BJ (cell line): ENCODE measurements around the gene CHST11. TPM values are rescaled to one million over a fixed set of nuclear protein-coding genes. Genes with fewer than 3 reads are reported as not detected.

ENCODE experiments used
- CTCF ChIA-PET: fragments of 350-600 bp; formaldehyde crosslinking; extraction: SDS; loops from one replicate; lab custom pipeline; 2021; ENCODE audit warnings: antibody characterized with exemption, inconsistent platforms; lab: Yijun Ruan, JAX
- POLR2A ChIA-PET: fragments of 300-600 bp; sonication (Branson Sonifier 250); formaldehyde crosslinking; extraction: SDS; loops from one replicate; lab custom pipeline; 2021; ENCODE audit warnings: antibody characterized with exemption; lab: Charles Lee
- DNase-seq: peaks from one replicate; pipeline ENCODE4 v3.0.0-alpha.2; 2011; ENCODE audit warnings: low read depth
- H3K27me3 ChIP-seq: 2 replicates; pipeline ENCODE4 v1.6.0; 2011; ENCODE audit warnings: low read length; ENCODE audit not compliant: control insufficient read depth, insufficient read depth
- H3K36me3 ChIP-seq: 2 replicates; pipeline ENCODE4 v1.5.1; 2011; ENCODE audit warnings: low read length; ENCODE audit not compliant: control insufficient read depth, insufficient read depth
- H3K4me3 ChIP-seq: 2 replicates; pipeline ENCODE4 v1.5.1; 2011; ENCODE audit warnings: low read depth, mild to moderate bottlenecking, control low read depth, low read length
- polyA plus RNA-seq: library from polyadenylated mRNA; depleted of rRNA; stranded (reverse); fragments of >200 nt; gene quantifications from 2 replicates; pipeline ENCODE4 v1.2.3, GENCODE V29; 2011
- TF ChIP-seq, protein P1 (sequence below): IDR thresholded peaks from 2 replicates; pipeline ENCODE4 v1.5.1; 2011; ENCODE audit warnings: low read depth, mild to moderate bottlenecking, control low read depth, inconsistent platforms, low read length, moderate library complexity; ENCODE audit not compliant: insufficient read depth

CHST11 gene
- polyA plus RNA-seq, 1 experiment = 7.3 TPM

DNA sequence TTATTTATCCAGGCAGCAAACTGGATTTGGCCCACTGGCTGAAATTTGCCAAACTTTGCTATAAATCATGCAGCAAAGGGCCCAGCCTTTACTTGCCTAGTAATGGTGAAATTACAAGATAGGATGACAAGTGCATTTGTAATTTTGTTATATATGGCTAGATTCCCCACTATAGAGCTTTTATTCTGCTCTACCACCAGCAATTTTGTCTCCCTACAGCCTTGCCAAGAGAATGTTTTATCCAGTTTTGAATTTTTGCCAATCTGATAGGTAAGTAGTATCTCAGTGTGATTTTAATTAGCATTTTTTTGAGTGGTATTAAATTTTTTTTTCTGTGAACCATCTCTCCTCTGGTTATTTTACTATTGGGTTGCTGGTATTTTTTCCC, 339.7 kb downstream of the CHST11 start:
- Histone ChIP-seq H3K4me3 (no peak overlapping the region), H3K36me3 (no peaks in the 10 kb centered on the region), H3K27me3 (no peaks in the 10 kb centered on the region; the same call in 1 of the 2 replicates)
- DNase-seq = no peak
- CTCF ChIA-PET = interaction anchor here (0.7 to 2.0 kb wide), 3 partner anchors 21 to 415 kb away, joined by 3 to 4 read pairs (median 3); no protein-coding TSS in a partner anchor
- TF ChIP-seq, protein P1, sequence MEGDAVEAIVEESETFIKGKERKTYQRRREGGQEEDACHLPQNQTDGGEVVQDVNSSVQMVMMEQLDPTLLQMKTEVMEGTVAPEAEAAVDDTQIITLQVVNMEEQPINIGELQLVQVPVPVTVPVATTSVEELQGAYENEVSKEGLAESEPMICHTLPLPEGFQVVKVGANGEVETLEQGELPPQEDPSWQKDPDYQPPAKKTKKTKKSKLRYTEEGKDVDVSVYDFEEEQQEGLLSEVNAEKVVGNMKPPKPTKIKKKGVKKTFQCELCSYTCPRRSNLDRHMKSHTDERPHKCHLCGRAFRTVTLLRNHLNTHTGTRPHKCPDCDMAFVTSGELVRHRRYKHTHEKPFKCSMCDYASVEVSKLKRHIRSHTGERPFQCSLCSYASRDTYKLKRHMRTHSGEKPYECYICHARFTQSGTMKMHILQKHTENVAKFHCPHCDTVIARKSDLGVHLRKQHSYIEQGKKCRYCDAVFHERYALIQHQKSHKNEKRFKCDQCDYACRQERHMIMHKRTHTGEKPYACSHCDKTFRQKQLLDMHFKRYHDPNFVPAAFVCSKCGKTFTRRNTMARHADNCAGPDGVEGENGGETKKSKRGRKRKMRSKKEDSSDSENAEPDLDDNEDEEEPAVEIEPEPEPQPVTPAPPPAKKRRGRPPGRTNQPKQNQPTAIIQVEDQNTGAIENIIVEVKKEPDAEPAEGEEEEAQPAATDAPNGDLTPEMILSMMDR = no peak
- POLR2A ChIA-PET = no interaction called here

- ChIA-PET CTCF (interaction anchor here (0.9 to 1.3 kb wide), 3 partner anchors 9 to 418 kb away, joined by 3 to 4 read pairs (median 4); no protein-coding TSS in a partner anchor), POLR2A (no interaction called here)
- TF ChIP-seq, protein P1 = no peak
These were observed 342.7 kb downstream of the CHST11 start for GRCh38 chr12:104799458-104799857.

GRCh38 chr12:104801005-104801404, 344.3 kb downstream of the CHST11 start:
- Histone ChIP-seq H3K36me3 (no peaks in the 10 kb centered on the region), H3K4me3 (no peak overlapping the region), H3K27me3 (no peaks in the 10 kb centered on the region; the same call in 1 of the 2 replicates)
- DNase-seq = no peak
- ChIA-PET POLR2A (no interaction called here), CTCF (no interaction called here)
- TF ChIP-seq, protein P1 = no peak

More at GRCh38 chr12:104799458-104799857, 342.7 kb downstream of the CHST11 start:
- Histone ChIP-seq H3K27me3 (no peaks in the 10 kb centered on the region; the same call in 1 of the 2 replicates), H3K4me3 (no peak overlapping the region), H3K36me3 (no peaks in the 10 kb centered on the region)
- no peak for DNase-seq

GRCh38 chr12:104801427-104801826, 344.7 kb downstream of the CHST11 start:
- H3K36me3 ChIP-seq = no peaks in the 10 kb centered on the region
- no peaks in the 10 kb centered on the region; the same call in 1 of the 2 replicates for H3K27me3 ChIP-seq
- POLR2A ChIA-PET = no interaction called here
- H3K4me3 ChIP-seq = no peak overlapping the region
- CTCF ChIA-PET = no interaction called here
- TF ChIP-seq, protein P1 = no peak
- no peak for DNase-seq

GRCh38 chr12:104802208-104802607, 345.5 kb downstream of the CHST11 start:
- H3K36me3 ChIP-seq = no peaks in the 10 kb centered on the region
- ChIA-PET CTCF (no interaction called here), POLR2A (no interaction called here)
- no peak for DNase-seq
- H3K4me3 ChIP-seq = no peak overlapping the region
- TF ChIP-seq, protein P1 = no peak
- H3K27me3 ChIP-seq = no peaks in the 10 kb centered on the region
